Brain microvascular endothelial cell (primary cell): Measurements from ENCODE around the gene VWDE.

ENCODE experiments used
- DNase-seq: peaks from one replicate; pipeline ENCODE4 v3.0.0-alpha.2; 2020
- H3K27ac ChIP-seq: fragments of 250-450 bp; sonication (Bioruptor Pico); 2 replicates; pipeline ENCODE4 v1.5.1; 2020; ENCODE audit warnings: mild to moderate bottlenecking, moderate library complexity
- H3K27me3 ChIP-seq: fragments of 250-450 bp; sonication (Bioruptor Pico); replicated peaks from 2 replicates; pipeline ENCODE4 v1.5.1; 2020; ENCODE audit warnings: mild to moderate bottlenecking
- H3K36me3 ChIP-seq: fragments of 250-450 bp; sonication (Bioruptor Pico); replicated peaks from 2 replicates; pipeline ENCODE4 v1.5.1; 2020; ENCODE audit warnings: mild to moderate bottlenecking
- H3K4me3 ChIP-seq: 2 replicates; pipeline ENCODE4 v1.5.1; 2011; ENCODE audit warnings: low read depth, mild to moderate bottlenecking, control low read depth, low read length, moderate library complexity
- CTCF ChIP-seq: IDR thresholded peaks from 2 replicates; pipeline ENCODE4 v1.5.1; 2011; ENCODE audit warnings: low read depth, mild to moderate bottlenecking, moderate library complexity, low read length, control low read depth, inconsistent platforms; ENCODE audit errors: missing control alignments
- in situ Hi-C: cut with HindIII; loops from 2 replicates; pipeline ENCODE4 v1.10.0; 2017; ENCODE audit warnings: low sequenced_read_pairs, low pct_ligation_motif_present

The VWDE gene

GRCh38 chr7:12316925-12317324, 86.7 kb downstream of the VWDE start:
- H3K4me3 ChIP-seq = no peak overlapping the region
- H3K36me3 ChIP-seq = no peaks in the 10 kb centered on the region
- H3K27me3 ChIP-seq = no peaks in the 10 kb centered on the region
- no peak for TF ChIP-seq CTCF
- H3K27ac ChIP-seq = no peak overlapping the region
- no peak for DNase-seq
- in situ Hi-C loops = no loop called here

- in situ Hi-C loops = no loop called here
- no peak overlapping the region for H3K27ac ChIP-seq
- no peaks in the 10 kb centered on the region for H3K36me3 ChIP-seq
- H3K27me3 ChIP-seq = no peaks in the 10 kb centered on the region
- no peak for DNase-seq
- no peak for TF ChIP-seq CTCF
- H3K4me3 ChIP-seq = no peak overlapping the region
These were observed 88.6 kb downstream of the VWDE start for GRCh38 chr7:12315049-12315448.

- Histone ChIP-seq H3K27me3 (no peaks in the 10 kb centered on the region), H3K27ac (no peak overlapping the region), H3K36me3 (no peaks in the 10 kb centered on the region), H3K4me3 (no peak overlapping the region)
- TF ChIP-seq CTCF = no peak
- no peak for DNase-seq
- in situ Hi-C loops = no loop called here
These were observed 89.5 kb downstream of the VWDE start for GRCh38 chr7:12314199-12314598.

- TF ChIP-seq CTCF = no peak
- no peaks in the 10 kb centered on the region for H3K27me3 ChIP-seq
- H3K36me3 ChIP-seq = no peaks in the 10 kb centered on the region
- H3K4me3 ChIP-seq = no peak overlapping the region
- H3K27ac ChIP-seq = no peak overlapping the region
- in situ Hi-C loops = no loop called here
- no peak for DNase-seq
These were observed 98.2 kb downstream of the VWDE start for GRCh38 chr7:12305502-12305901.

- no peaks in the 10 kb centered on the region for H3K27me3 ChIP-seq
- H3K4me3 ChIP-seq = no peak overlapping the region
- no peak for DNase-seq
- in situ Hi-C loops = no loop called here
- TF ChIP-seq CTCF = no peak
- H3K27ac ChIP-seq = no peak overlapping the region
- no peaks in the 10 kb centered on the region for H3K36me3 ChIP-seq
These were observed 100.2 kb downstream of the VWDE start for GRCh38 chr7:12303495-12303894.

GRCh38 chr7:12303062-12303461, 100.6 kb downstream of the VWDE start:
- TF ChIP-seq CTCF = no peak
- no peaks in the 10 kb centered on the region for H3K27me3 ChIP-seq
- H3K4me3 ChIP-seq = no peak overlapping the region
- DNase-seq = no peak
- no peaks in the 10 kb centered on the region for H3K36me3 ChIP-seq
- in situ Hi-C loops = no loop called here
- H3K27ac ChIP-seq = no peak overlapping the region
